Endothelial cell of umbilical vein (primary cell): Measurements from ENCODE around the gene MGAT5. TPM values are rescaled to one million over a fixed set of nuclear protein-coding genes. Genes with fewer than 3 reads are reported as not detected.

Experiments
- BruUV-seq: library from RNA; stranded (reverse); fragments of 400-500 nt; replicated peaks from 2 replicates; lab custom pipeline; 2021; lab: Mats Ljungman, UMichigan
- CTCF ChIA-PET: fragments of 300-600, 350-600 bp; sonication (Branson Sonifier 250); formaldehyde crosslinking; loops from one replicate; lab custom pipeline; 2021; ENCODE audit warnings: antibody characterized with exemption, inconsistent platforms; lab: Charles Lee
- POLR2A ChIA-PET: fragments of 300-600, 350-600 bp; sonication (Branson Sonifier 250); formaldehyde crosslinking; loops from one replicate; lab custom pipeline; 2021; ENCODE audit warnings: antibody characterized with exemption, inconsistent platforms; lab: Charles Lee
- DNase-seq: peaks from one replicate; pipeline ENCODE4 v3.0.0-alpha.2; 2011; ENCODE audit warnings: low read depth, low spot score
- FAIRE-seq: peaks from 2 replicates; lab custom pipeline; 2011; peaks lifted over from hg19 to GRCh38; lab: Jason Lieb, UNC
- H2AFZ ChIP-seq: 2 replicates; pipeline ENCODE4 v1.6.0; 2012; ENCODE audit warnings: low read depth, low read length, control low read depth, inconsistent platforms
- H3K27ac ChIP-seq: 2 replicates; pipeline ENCODE4 v1.5.1; 2011; ENCODE audit warnings: low read depth, mild to moderate bottlenecking, control low read depth, low read length, moderate library complexity; ENCODE audit not compliant: insufficient read depth
- H3K27me3 ChIP-seq, 2 experiments: 2 replicates each; pipeline versions ENCODE4 v1.6.0 to v1.6.1; 2011; ENCODE audit warnings: low read length in 2 of 2, mixed read lengths in 1 of 2; ENCODE audit not compliant: control insufficient read depth in 2 of 2, insufficient read depth in 2 of 2
- H3K36me3 ChIP-seq, 2 experiments: 2 replicates in 1 of 2; 3 replicates in 1 of 2; pipeline ENCODE4 v1.5.1; 2011; ENCODE audit warnings: low read length in 2 of 2, mild to moderate bottlenecking in 1 of 2, moderate library complexity in 1 of 2; ENCODE audit not compliant: control insufficient read depth in 2 of 2, insufficient read depth in 2 of 2; ENCODE audit errors: extremely low read depth in 1 of 2
- H3K4me1 ChIP-seq: 3 replicates; pipeline ENCODE4 v1.5.1; 2011; ENCODE audit warnings: mild to moderate bottlenecking, low read length; ENCODE audit not compliant: control insufficient read depth, insufficient read depth; ENCODE audit errors: extremely low read depth
- H3K4me2 ChIP-seq: 2 replicates; pipeline ENCODE4 v1.6.1; 2011; ENCODE audit warnings: low read length, control low read depth, mixed read lengths; ENCODE audit not compliant: insufficient read depth
- H3K4me3 ChIP-seq, 3 experiments: fragments of 200-600 bp in 1 of 3; sonication (generic), shearing (Covaris generic) in 1 of 3; replicated peaks in 1 of 3; 2 replicates each; pipeline ENCODE4 v1.5.1; 2011 to 2016; ENCODE audit warnings: control low read depth in 3 of 3, low read length in 3 of 3, mild to moderate bottlenecking in 2 of 3, inconsistent platforms in 1 of 3, low read depth in 1 of 3, moderate library complexity in 1 of 3; ENCODE audit not compliant: insufficient read depth in 1 of 3
- H3K79me2 ChIP-seq: 2 replicates; pipeline ENCODE4 v1.6.0; 2012; ENCODE audit warnings: low read length, inconsistent platforms; ENCODE audit not compliant: control insufficient read depth, insufficient read depth
- H3K9ac ChIP-seq: replicated peaks from 2 replicates; pipeline ENCODE3; 2011; ENCODE audit warnings: low read length, control low read depth; ENCODE audit not compliant: insufficient read depth; ENCODE audit errors: extremely low read depth
- H3K9me1 ChIP-seq: replicated peaks from 3 replicates; pipeline ENCODE4 v1.6.0; 2011; ENCODE audit warnings: mild to moderate bottlenecking, low read length; ENCODE audit not compliant: control insufficient read depth, insufficient read depth; ENCODE audit errors: extremely low read depth
- H3K9me3 ChIP-seq: replicated peaks from 2 replicates; pipeline ENCODE4 v1.5.1; 2012; ENCODE audit warnings: low read length, inconsistent platforms; ENCODE audit not compliant: control insufficient read depth, insufficient read depth
- H4K20me1 ChIP-seq: replicated peaks from 2 replicates; pipeline ENCODE3; 2011; ENCODE audit warnings: mild to moderate bottlenecking, low read length; ENCODE audit not compliant: control insufficient read depth, insufficient read depth; ENCODE audit errors: extremely low read depth
- EZH2 ChIP-seq: IDR thresholded peaks from 2 replicates; pipeline ENCODE4 v1.6.1; 2012; ENCODE audit warnings: borderline replicate concordance, low read depth, mild to moderate bottlenecking, moderate library complexity, low read length, inconsistent platforms; ENCODE audit not compliant: severe bottlenecking
- FOS ChIP-seq: IDR thresholded peaks from 2 replicates; pipeline ENCODE4 v1.6.1; 2011; ENCODE audit warnings: mild to moderate bottlenecking, low read length, moderate library complexity, borderline replicate concordance; ENCODE audit not compliant: insufficient read depth
- GATA2 ChIP-seq: IDR thresholded peaks from 2 replicates; pipeline ENCODE4 v1.7.0; 2011; ENCODE audit warnings: low read depth, mild to moderate bottlenecking, moderate library complexity, mixed read lengths, low read length; ENCODE audit not compliant: insufficient read length, insufficient read depth
- JUN ChIP-seq: IDR thresholded peaks from 2 replicates; pipeline ENCODE4 v1.6.1; 2011; ENCODE audit warnings: borderline replicate concordance, low read depth; ENCODE audit not compliant: insufficient read length, insufficient read depth
- MYC ChIP-seq: IDR thresholded peaks from one replicate; pipeline ENCODE4 v1.6.1; 2011; ENCODE audit warnings: mild to moderate bottlenecking, low read depth, low read length
- POLR2A ChIP-seq: IDR thresholded peaks from 2 replicates; pipeline ENCODE4 v1.6.1; 2012; ENCODE audit warnings: low read depth, mild to moderate bottlenecking, control low read depth, low read length
- POLR2AphosphoS5 ChIP-seq: IDR thresholded peaks from 2 replicates; pipeline ENCODE4 v1.6.1; 2012; ENCODE audit warnings: low read depth, mild to moderate bottlenecking, control low read depth, low read length, moderate library complexity; ENCODE audit not compliant: insufficient read depth
- dilution Hi-C: fragments of 300-500 bp; cut with MboI; formaldehyde crosslinking; loops from one replicate; pipeline ENCODE4 v1.15.0; 2019; ENCODE audit warnings: low sequenced_read_pairs; ENCODE audit not compliant: extremely low pct_ligation_motif_present
- intact Hi-C: fragments of 100-400 bp; cut with micrococcal nuclease; formaldehyde crosslinking; loops from one replicate; pipeline ENCODE4 v1.10.0; 2022
- polyA plus RNA-seq, 4 experiments: library from polyadenylated mRNA; depleted of rRNA in 3 of 4; stranded (reverse) in 3 of 4; unstranded in 1 of 4; fragments of >200 nt; gene quantifications; 2 replicates each; pipeline versions ENCODE4 v1.2.1 to v1.2.3, GENCODE V29; 2011 to 2012; ENCODE audit warnings: missing spikeins in 1 of 4
- total RNA-seq: library from RNA; stranded (reverse); gene quantifications from 2 replicates; pipeline ENCODE4 v1.2.3, GENCODE V29; 2021
- TF ChIP-seq, protein P1 (sequence below): IDR thresholded peaks from 2 replicates; pipeline ENCODE4 v1.6.1; 2011; ENCODE audit not compliant: insufficient read depth, insufficient read length
- TF ChIP-seq, protein P2 (sequence below), 2 donors: IDR thresholded peaks; 1 replicate in 1 of 2; 2 replicates in 1 of 2; pipeline ENCODE4 v1.5.1; 2011; ENCODE audit warnings: low read length in 2 of 2, mild to moderate bottlenecking in 2 of 2, moderate library complexity in 2 of 2, control low read depth in 1 of 2, inconsistent platforms in 1 of 2, low read depth in 1 of 2; ENCODE audit not compliant: insufficient read depth in 1 of 2; ENCODE audit errors: extremely low read depth in 1 of 2

Gene MGAT5
- total and polyA plus RNA-seq, 2 donors (not counting 3 experiments of a cell fraction or from before 2014, with no cell fraction given), result 17.7 to 84.1 TPM

- dilution Hi-C loops (no loop called here), intact Hi-C loops (no loop called here)
- H3K9ac ChIP-seq, result no peak overlapping the region
- H3K4me2 ChIP-seq, result no peak overlapping the region
- H3K4me1 ChIP-seq, result no peaks in the 10 kb centered on the region
- H2AFZ ChIP-seq, result no peak overlapping the region
- TF ChIP-seq MYC (no peak), FOS (no peak), POLR2A (no peak), GATA2 (no peak), POLR2AphosphoS5 (no peak), EZH2 (no peak), JUN (no peak)
- TF ChIP-seq, protein P1, sequence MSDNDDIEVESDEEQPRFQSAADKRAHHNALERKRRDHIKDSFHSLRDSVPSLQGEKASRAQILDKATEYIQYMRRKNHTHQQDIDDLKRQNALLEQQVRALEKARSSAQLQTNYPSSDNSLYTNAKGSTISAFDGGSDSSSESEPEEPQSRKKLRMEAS, result no peak
- TF ChIP-seq, protein P2, sequence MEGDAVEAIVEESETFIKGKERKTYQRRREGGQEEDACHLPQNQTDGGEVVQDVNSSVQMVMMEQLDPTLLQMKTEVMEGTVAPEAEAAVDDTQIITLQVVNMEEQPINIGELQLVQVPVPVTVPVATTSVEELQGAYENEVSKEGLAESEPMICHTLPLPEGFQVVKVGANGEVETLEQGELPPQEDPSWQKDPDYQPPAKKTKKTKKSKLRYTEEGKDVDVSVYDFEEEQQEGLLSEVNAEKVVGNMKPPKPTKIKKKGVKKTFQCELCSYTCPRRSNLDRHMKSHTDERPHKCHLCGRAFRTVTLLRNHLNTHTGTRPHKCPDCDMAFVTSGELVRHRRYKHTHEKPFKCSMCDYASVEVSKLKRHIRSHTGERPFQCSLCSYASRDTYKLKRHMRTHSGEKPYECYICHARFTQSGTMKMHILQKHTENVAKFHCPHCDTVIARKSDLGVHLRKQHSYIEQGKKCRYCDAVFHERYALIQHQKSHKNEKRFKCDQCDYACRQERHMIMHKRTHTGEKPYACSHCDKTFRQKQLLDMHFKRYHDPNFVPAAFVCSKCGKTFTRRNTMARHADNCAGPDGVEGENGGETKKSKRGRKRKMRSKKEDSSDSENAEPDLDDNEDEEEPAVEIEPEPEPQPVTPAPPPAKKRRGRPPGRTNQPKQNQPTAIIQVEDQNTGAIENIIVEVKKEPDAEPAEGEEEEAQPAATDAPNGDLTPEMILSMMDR (IDR thresholded peaks at IDR 0.05; ENCODE audit: extremely low read depth in 1 of 2, insufficient read depth in 1 of 2, low read depth in 1 of 2, low read length in 2 of 2), result no peak
- H3K27me3 ChIP-seq, result no peaks in the 10 kb centered on the region
- CTCF ChIA-PET, result interaction anchor here (0.8 to 1.7 kb wide), 2 partner anchors 9 to 216 kb away, joined by 3 to 10 read pairs; no protein-coding TSS in a partner anchor
- no peaks in the 10 kb centered on the region for H3K9me1 ChIP-seq
- DNase-seq (no peak), FAIRE-seq (no peak)
- peaks cover 2% of the 10 kb centered on the region for H4K20me1 ChIP-seq
- POLR2A ChIA-PET, result no interaction called here
- H3K79me2 ChIP-seq, result peaks cover 2% of the 10 kb centered on the region
- H3K36me3 ChIP-seq, result no peaks in the 10 kb centered on the region
- BruUV-seq, result no TSS peak
- no peaks in the 10 kb centered on the region for H3K9me3 ChIP-seq
- no peak overlapping the region for H3K4me3 ChIP-seq
- H3K27ac ChIP-seq, result no peak overlapping the region
Measured at GRCh38 chr2:134235510-134236144, 18.2 kb upstream of the MGAT5 start.
